GM20000 (cell line): ENCODE measurements around the gene SLC25A38.
"Not testable (repeated sequence)": the region's sequence is repeated elsewhere in the genome, so short reads cannot be mapped to it uniquely, and the experiment has no call there.

Experiments used
- DNase-seq: peaks from one replicate; pipeline ENCODE4 v3.0.0; 2012; ENCODE audit warnings: low spot score
- CTCF ChIP-seq: IDR thresholded peaks from 2 replicates; pipeline ENCODE4 v1.5.1; 2012; ENCODE audit warnings: mild to moderate bottlenecking, control low read depth; ENCODE audit errors: extremely low read depth, missing control alignments

Gene SLC25A38

GRCh38 chr3:39409514-39410136 lies 26.5 kb downstream of the SLC25A38 start:
- DNase-seq, result no peak
- no peak for TF ChIP-seq CTCF

GRCh38 chr3:39410893-39411292 lies 27.7 kb downstream of the SLC25A38 start:
- no peak for DNase-seq
- TF ChIP-seq CTCF, result no peak

- no peak for DNase-seq
- no peak for TF ChIP-seq CTCF
Measured at GRCh38 chr3:39412668-39413260, 29.6 kb downstream of the SLC25A38 start.

- no peak for TF ChIP-seq CTCF
- DNase-seq, result no peak
Measured at GRCh38 chr3:39413691-39414420, 30.7 kb downstream of the SLC25A38 start.

GRCh38 chr3:39414421-39414907 lies 31.3 kb downstream of the SLC25A38 start:
- no peak for TF ChIP-seq CTCF
- DNase-seq, result no peak

- not testable (repeated sequence) for DNase-seq
Measured at GRCh38 chr3:39415302-39415701, 32.1 kb downstream of the SLC25A38 start.

GRCh38 chr3:39415983-39416382 lies 32.8 kb downstream of the SLC25A38 start:
- DNase-seq, result no peak
- no peak for TF ChIP-seq CTCF

- not testable (repeated sequence) for DNase-seq
Measured at GRCh38 chr3:39416998-39417397, 33.8 kb downstream of the SLC25A38 start.

- not testable (repeated sequence) for DNase-seq
Measured at GRCh38 chr3:39418556-39419225, 35.5 kb downstream of the SLC25A38 start.
